Measurements from ENCODE around the gene CHD9.

The CHD9 gene

GRCh38 chr16:53115773-53116172 lies 61.0 kb downstream of the CHD9 start:
- CTCF ChIA-PET = no interaction called here
- H3K36me3 ChIP-seq (ENCODE audit: control insufficient read depth in 2 of 2, insufficient read depth in 1 of 2, low read length in 2 of 2) = no peaks in the 10 kb centered on the region; a peak in 1 of 3 replicates
- no peak for TF ChIP-seq SETDB1 (IDR thresholded peaks at IDR 0.05; ENCODE audit: insufficient read length, low read length)
- TF ChIP-seq, protein P1, sequence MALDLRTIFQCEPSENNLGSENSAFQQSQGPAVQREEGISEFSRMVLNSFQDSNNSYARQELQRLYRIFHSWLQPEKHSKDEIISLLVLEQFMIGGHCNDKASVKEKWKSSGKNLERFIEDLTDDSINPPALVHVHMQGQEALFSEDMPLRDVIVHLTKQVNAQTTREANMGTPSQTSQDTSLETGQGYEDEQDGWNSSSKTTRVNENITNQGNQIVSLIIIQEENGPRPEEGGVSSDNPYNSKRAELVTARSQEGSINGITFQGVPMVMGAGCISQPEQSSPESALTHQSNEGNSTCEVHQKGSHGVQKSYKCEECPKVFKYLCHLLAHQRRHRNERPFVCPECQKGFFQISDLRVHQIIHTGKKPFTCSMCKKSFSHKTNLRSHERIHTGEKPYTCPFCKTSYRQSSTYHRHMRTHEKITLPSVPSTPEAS (tag by site-specific recombination; IDR thresholded peaks at IDR 0.05) = no peak
- TF ChIP-seq, protein P2, sequence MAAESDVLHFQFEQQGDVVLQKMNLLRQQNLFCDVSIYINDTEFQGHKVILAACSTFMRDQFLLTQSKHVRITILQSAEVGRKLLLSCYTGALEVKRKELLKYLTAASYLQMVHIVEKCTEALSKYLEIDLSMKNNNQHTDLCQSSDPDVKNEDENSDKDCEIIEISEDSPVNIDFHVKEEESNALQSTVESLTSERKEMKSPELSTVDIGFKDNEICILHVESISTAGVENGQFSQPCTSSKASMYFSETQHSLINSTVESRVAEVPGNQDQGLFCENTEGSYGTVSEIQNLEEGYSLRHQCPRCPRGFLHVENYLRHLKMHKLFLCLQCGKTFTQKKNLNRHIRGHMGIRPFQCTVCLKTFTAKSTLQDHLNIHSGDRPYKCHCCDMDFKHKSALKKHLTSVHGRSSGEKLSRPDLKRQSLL (tag by site-specific recombination; IDR thresholded peaks at IDR 0.05) = no peak
- TF ChIP-seq, protein P3, sequence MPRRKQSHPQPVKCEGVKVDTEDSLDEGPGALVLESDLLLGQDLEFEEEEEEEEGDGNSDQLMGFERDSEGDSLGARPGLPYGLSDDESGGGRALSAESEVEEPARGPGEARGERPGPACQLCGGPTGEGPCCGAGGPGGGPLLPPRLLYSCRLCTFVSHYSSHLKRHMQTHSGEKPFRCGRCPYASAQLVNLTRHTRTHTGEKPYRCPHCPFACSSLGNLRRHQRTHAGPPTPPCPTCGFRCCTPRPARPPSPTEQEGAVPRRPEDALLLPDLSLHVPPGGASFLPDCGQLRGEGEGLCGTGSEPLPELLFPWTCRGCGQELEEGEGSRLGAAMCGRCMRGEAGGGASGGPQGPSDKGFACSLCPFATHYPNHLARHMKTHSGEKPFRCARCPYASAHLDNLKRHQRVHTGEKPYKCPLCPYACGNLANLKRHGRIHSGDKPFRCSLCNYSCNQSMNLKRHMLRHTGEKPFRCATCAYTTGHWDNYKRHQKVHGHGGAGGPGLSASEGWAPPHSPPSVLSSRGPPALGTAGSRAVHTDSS (tag by site-specific recombination; IDR thresholded peaks at IDR 0.05) = no peak
- TF ChIP-seq ZNF280D (tag by site-specific recombination; IDR thresholded peaks at IDR 0.05) = no peak
- TF ChIP-seq ZNF175 (tag by site-specific recombination; IDR thresholded peaks at IDR 0.05) = no peak
- TF ChIP-seq ZNF214 (tag by site-specific recombination; IDR thresholded peaks at IDR 0.05; ENCODE audit: borderline replicate concordance) = no peak
- TF ChIP-seq ZNF350 (tag by site-specific recombination; IDR thresholded peaks at IDR 0.05) = no peak
- no peak for TF ChIP-seq ZNF202 (tag by site-specific recombination; IDR thresholded peaks at IDR 0.05; ENCODE audit: borderline replicate concordance)
- TF ChIP-seq ZFP3 (tag by site-specific recombination; IDR thresholded peaks at IDR 0.05; ENCODE audit: low read depth) = no peak
- TF ChIP-seq ZNF398 (tag by site-specific recombination; IDR thresholded peaks at IDR 0.05) = no peak
- H3K9me3 ChIP-seq (ENCODE audit: control insufficient read depth, insufficient read depth, low read depth, low read length) = no peaks in the 10 kb centered on the region
- POLR2A ChIA-PET = no interaction called here
- no peaks in the 10 kb centered on the region for H3K4me1 ChIP-seq (ENCODE audit: control insufficient read depth, insufficient read depth, low read length)
- no peak overlapping the region for H3K4me3 ChIP-seq (ENCODE audit: low read depth, low read length)
- no peak overlapping the region for H3K27ac ChIP-seq (ENCODE audit: extremely low read depth, low read depth, low read length)

DNA sequence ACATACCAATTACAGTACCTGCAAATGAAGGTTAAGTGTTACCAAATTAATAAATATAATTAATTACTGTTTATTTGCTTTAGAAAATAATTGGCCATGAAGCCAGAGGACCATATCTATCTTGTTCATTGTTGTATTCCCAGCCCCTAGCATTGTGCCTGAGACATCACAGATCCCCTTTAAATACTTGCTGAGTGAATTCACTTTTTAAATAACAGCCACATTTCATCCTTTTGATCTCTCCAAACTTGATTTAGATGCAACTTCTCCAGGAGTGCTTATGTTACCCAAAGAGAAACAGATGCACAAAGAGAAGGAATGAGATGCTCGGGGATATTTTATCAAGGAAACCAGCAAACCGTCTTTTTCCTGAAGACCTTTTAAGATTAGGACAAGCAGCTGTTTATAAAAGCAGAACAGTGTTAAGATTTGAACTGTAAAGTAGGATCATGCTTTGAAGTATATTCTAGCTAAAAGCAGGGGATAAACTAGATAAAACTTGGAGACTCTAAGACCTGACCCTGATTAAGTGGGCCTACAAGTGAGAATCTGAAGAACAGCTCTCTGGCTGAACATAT lies 66.3 kb downstream of the CHD9 start:
- CTCF ChIA-PET = interaction anchor here (1.0 kb wide), 1 partner anchor 87 kb away, joined by 3 read pairs; no protein-coding TSS in a partner anchor
- POLR2A ChIA-PET = no interaction called here
- no peak overlapping the region for H3K27ac ChIP-seq (ENCODE audit: extremely low read depth, low read depth, low read length)
- no peaks in the 10 kb centered on the region for H3K4me1 ChIP-seq (ENCODE audit: control insufficient read depth, insufficient read depth, low read length)
- no peaks in the 10 kb centered on the region for H3K9me3 ChIP-seq (ENCODE audit: control insufficient read depth, insufficient read depth, low read depth, low read length)
- H3K36me3 ChIP-seq (ENCODE audit: control insufficient read depth in 2 of 2, insufficient read depth in 1 of 2, low read length in 2 of 2) = no peaks in the 10 kb centered on the region; a peak in 1 of 3 replicates
- no peak for TF ChIP-seq ZNF658 (tag by site-specific recombination; IDR thresholded peaks at IDR 0.05)
- TF ChIP-seq, protein P4, sequence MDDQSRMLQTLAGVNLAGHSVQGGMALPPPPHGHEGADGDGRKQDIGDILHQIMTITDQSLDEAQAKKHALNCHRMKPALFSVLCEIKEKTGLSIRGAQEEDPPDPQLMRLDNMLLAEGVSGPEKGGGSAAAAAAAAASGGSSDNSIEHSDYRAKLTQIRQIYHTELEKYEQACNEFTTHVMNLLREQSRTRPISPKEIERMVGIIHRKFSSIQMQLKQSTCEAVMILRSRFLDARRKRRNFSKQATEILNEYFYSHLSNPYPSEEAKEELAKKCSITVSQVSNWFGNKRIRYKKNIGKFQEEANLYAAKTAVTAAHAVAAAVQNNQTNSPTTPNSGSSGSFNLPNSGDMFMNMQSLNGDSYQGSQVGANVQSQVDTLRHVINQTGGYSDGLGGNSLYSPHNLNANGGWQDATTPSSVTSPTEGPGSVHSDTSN (CRISPR knock-in tag; IDR thresholded peaks at IDR 0.05) = no peak
- H3K4me3 ChIP-seq (ENCODE audit: low read depth, low read length) = no peak overlapping the region

Measured in HEK293 (cell line).